HepG2 (cell line): ENCODE measurements around the gene GPRC5B. TPM values are rescaled to one million over a fixed set of nuclear protein-coding genes. Genes with fewer than 3 reads are reported as not detected.

ENCODE experiments used
- BHLHE40 ChIP-seq: IDR thresholded peaks from 2 replicates; pipeline ENCODE4 v1.6.1; 2011; ENCODE audit warnings: low read length, improper control_type of control experiment
- E2F5 ChIP-seq: sonication (generic); formaldehyde crosslinking; conservative IDR thresholded peaks from 2 replicates; pipeline ENCODE4 v1.4.0; 2020; ENCODE audit warnings: missing genetic modification reagents
- FOXO4 ChIP-seq: sonication (generic); formaldehyde crosslinking; conservative IDR thresholded peaks from 2 replicates; pipeline ENCODE4 v1.8.1; 2023; ENCODE audit warnings: missing genetic modification reagents
- KAT8 ChIP-seq: IDR thresholded peaks from 2 replicates; pipeline ENCODE4 v1.6.1; 2016; ENCODE audit warnings: missing genetic modification reagents, missing compliant biosample characterization
- LCORL ChIP-seq, 2 experiments: fragments of 450-650 bp in 1 of 2; sonication (generic) in 1 of 2; formaldehyde crosslinking in 1 of 2; IDR thresholded peaks; 2 replicates each; pipeline versions ENCODE4 v1.5.0 to v1.6.1; 2017 to 2020; ENCODE audit warnings: antibody characterized with exemption in 1 of 2, missing genetic modification reagents in 1 of 2
- MIER3 ChIP-seq: IDR thresholded peaks from 2 replicates; pipeline ENCODE4 v1.6.1; 2016; ENCODE audit warnings: missing compliant biosample characterization, borderline replicate concordance
- MIXL1 ChIP-seq: IDR thresholded peaks from 2 replicates; pipeline ENCODE4 v1.6.1; 2016
- PAX8 ChIP-seq: sonication (generic); formaldehyde crosslinking; IDR thresholded peaks from 2 replicates; pipeline ENCODE4 v1.8.0; 2022; ENCODE audit warnings: mild to moderate bottlenecking, missing genetic modification reagents, borderline replicate concordance
- SMAD9 ChIP-seq: sonication (generic); formaldehyde crosslinking; IDR thresholded peaks from 2 replicates; pipeline ENCODE4 v1.5.1; 2020; ENCODE audit warnings: mild to moderate bottlenecking, missing genetic modification reagents
- ZBTB25 ChIP-seq: IDR thresholded peaks from 2 replicates; pipeline ENCODE4 v1.6.1; 2018; ENCODE audit warnings: missing genetic modification reagents
- ZFP91 ChIP-seq: sonication (generic); formaldehyde crosslinking; IDR thresholded peaks from 2 replicates; pipeline ENCODE4 v1.9.0; 2022; ENCODE audit warnings: missing genetic modification reagents, mild to moderate bottlenecking, borderline replicate concordance
- ZNF138 ChIP-seq: sonication (generic); formaldehyde crosslinking; IDR thresholded peaks from 2 replicates; pipeline ENCODE4 v1.5.0; 2020; ENCODE audit warnings: mild to moderate bottlenecking, low read depth, missing genetic modification reagents
- ZNF234 ChIP-seq: sonication (generic); formaldehyde crosslinking; conservative IDR thresholded peaks from 2 replicates; pipeline ENCODE4 v1.5.1; 2020; ENCODE audit warnings: mild to moderate bottlenecking, missing genetic modification reagents
- ZNF331 ChIP-seq: sonication (generic); formaldehyde crosslinking; IDR thresholded peaks from 2 replicates; pipeline ENCODE4 v1.4.0; 2020; ENCODE audit warnings: missing genetic modification reagents
- ZNF768 ChIP-seq: sonication (generic); formaldehyde crosslinking; IDR thresholded peaks from 2 replicates; pipeline ENCODE4 v1.4.0; 2020; ENCODE audit warnings: missing genetic modification reagents
- ZNF790 ChIP-seq: sonication (generic); formaldehyde crosslinking; IDR thresholded peaks from 2 replicates; pipeline ENCODE4 v1.8.0; 2022; ENCODE audit warnings: missing genetic modification reagents, mild to moderate bottlenecking, borderline replicate concordance
- ZNF883 ChIP-seq: sonication (generic); formaldehyde crosslinking; IDR thresholded peaks from 2 replicates; pipeline ENCODE4 v1.5.1; 2020; ENCODE audit warnings: mild to moderate bottlenecking, missing genetic modification reagents; ENCODE audit errors: not compliant biosample characterization
- polyA plus RNA-seq, 8 experiments: library from polyadenylated mRNA; depleted of rRNA in 3 of 8; stranded (reverse) in 7 of 8; unstranded in 1 of 8; fragments of >200 nt; fragmentation: Illumina TruSeq in 4 of 8; extraction: Trizol in 4 of 8; gene quantifications; 2 replicates each; pipeline versions ENCODE4 v1.2.1 to v1.2.3, GENCODE V29; 2011 to 2016; ENCODE audit warnings: low read depth in 4 of 8, missing spikeins in 1 of 8, mixed read lengths in 1 of 8; ENCODE audit not compliant: insufficient read depth in 1 of 8
- total RNA-seq, 5 experiments: library from RNA; depleted of rRNA; stranded (reverse); fragments of >200 nt; fragmentation: Illumina TruSeq; extraction: Trizol; gene quantifications; 2 replicates each; pipeline ENCODE4 v1.2.3, GENCODE V29; 2016; ENCODE audit warnings: low read depth in 1 of 5
- TF ChIP-seq, protein P1 (sequence below): sonication (generic); formaldehyde crosslinking; conservative IDR thresholded peaks from 2 replicates; pipeline ENCODE4 v1.4.0; 2020; ENCODE audit warnings: missing genetic modification reagents

The GPRC5B gene
- total and polyA plus RNA-seq, 2 of the 13 experiments (the other 11 are each of a cell fraction or from before 2014, with no cell fraction given), result 0.46 to 0.53 TPM

GRCh38 chr16:19907161-19907992 is 22.7 kb upstream of the GPRC5B start (continued):
- TF ChIP-seq ZNF331 (CRISPR knock-in tag) (peak; percentile 54; the same call in 1 of the 2 replicates), MIER3 (peak; percentile 61; the same call in 1 of the 2 replicates), BHLHE40 (peak; percentile 31), FOXO4 (0 out of 2 replicates have a peak, but pooled peaks have one; percentile 10), E2F5 (CRISPR knock-in tag) (peak; percentile 65; the same call in 1 of the 2 replicates), ZFP91 (peak; percentile 44; the same call in 1 of the 2 replicates), ZNF768 (CRISPR knock-in tag) (peak; percentile 96), ZNF138 (CRISPR knock-in tag) (no peak), ZNF790 (CRISPR knock-in tag) (no peak; the same call in 1 of the 2 replicates), MIXL1 (peak; percentile 86; the same call in 1 of the 2 replicates), PAX8 (CRISPR knock-in tag) (0 out of 2 replicates have a peak, but pooled peaks have one; percentile 38), LCORL (IDR thresholded peaks at IDR 0.05) (no peak), LCORL (CRISPR knock-in tag; IDR thresholded peaks at IDR 0.05) (peak; percentile 64; the same call in 1 of the 2 replicates), ZNF883 (CRISPR knock-in tag) (peak; percentile 34), KAT8 (CRISPR knock-in tag) (peak; percentile 65; the same call in 1 of the 2 replicates), ZBTB25 (CRISPR knock-in tag) (peak; percentile 48; the same call in 1 of the 2 replicates), ZNF234 (peak; percentile 62; the same call in 1 of the 2 replicates), SMAD9 (CRISPR knock-in tag) (0 out of 2 replicates have a peak, but pooled peaks have one; percentile 37)
- TF ChIP-seq, protein P1, sequence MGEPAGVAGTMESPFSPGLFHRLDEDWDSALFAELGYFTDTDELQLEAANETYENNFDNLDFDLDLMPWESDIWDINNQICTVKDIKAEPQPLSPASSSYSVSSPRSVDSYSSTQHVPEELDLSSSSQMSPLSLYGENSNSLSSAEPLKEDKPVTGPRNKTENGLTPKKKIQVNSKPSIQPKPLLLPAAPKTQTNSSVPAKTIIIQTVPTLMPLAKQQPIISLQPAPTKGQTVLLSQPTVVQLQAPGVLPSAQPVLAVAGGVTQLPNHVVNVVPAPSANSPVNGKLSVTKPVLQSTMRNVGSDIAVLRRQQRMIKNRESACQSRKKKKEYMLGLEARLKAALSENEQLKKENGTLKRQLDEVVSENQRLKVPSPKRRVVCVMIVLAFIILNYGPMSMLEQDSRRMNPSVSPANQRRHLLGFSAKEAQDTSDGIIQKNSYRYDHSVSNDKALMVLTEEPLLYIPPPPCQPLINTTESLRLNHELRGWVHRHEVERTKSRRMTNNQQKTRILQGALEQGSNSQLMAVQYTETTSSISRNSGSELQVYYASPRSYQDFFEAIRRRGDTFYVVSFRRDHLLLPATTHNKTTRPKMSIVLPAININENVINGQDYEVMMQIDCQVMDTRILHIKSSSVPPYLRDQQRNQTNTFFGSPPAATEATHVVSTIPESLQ (CRISPR knock-in tag), result peak; percentile 53; the same call in 1 of the 2 replicates
